ENCODE results near the gene POC1A. TPM values are rescaled to one million over a fixed set of nuclear protein-coding genes. Genes with fewer than 3 reads are reported as not detected.

Gene POC1A
- total RNA-seq, 1 experiment from 2014 or later, result 43.0 TPM

DNA sequence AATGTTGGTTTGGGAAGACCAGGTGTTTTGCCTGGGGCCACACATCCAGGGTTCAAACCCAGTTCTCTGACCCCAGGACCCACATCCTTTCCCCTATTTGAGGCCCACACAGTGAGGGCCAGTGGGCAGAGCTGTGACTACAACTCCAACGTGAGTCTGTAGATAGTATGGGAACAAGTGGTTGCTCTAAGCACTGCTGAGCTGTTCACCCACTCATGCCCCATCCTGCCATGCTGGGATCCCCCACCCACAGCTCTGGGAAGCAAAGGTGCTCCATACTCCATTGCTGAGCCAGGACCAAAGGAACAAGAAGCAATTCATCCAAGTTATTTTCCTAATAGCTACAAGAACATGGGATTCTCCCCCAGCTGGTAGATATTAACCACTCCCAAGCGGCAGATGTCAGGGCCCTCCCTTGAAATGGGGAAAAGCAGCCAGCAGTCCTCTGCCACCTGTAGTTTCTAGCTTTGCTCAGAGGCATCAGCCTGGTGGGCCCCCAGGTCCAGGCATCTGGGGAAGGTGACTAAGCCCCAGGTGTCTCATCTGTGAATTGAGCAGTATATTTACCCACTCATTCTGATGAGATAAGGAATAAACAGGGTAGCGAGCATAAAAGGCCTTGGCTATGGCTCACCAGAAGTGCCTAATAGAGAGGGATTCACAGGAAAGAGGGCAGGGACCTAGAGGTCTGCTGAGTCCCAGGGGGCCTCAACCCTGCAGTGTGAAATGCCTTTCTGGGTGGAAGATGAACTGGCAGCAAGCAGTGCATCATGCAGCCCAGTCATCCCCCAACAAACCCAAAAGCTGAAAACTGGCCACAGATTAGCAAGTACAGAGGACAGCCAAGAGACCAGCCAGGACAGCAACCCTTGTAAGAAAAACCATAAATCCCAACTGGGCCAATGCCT, 33.4 kb downstream of the POC1A start:
- Histone ChIP-seq H3K36me3 (ENCODE audit: low read depth, low read length) (peaks cover 41% of the 10 kb centered on the region), H3K9me3 (ENCODE audit: low read length) (no peaks in the 10 kb centered on the region), H3K9me2 (replicated peaks; ENCODE audit: low read length) (no peaks in the 10 kb centered on the region), H2AFZ (ENCODE audit: low read length) (no peak overlapping the region), H3K27ac (ENCODE audit: low read length) (no peak overlapping the region), H3K9ac (ENCODE audit: low read length) (no peak overlapping the region), H3F3A (ENCODE audit: low read length, unreplicated experiment) (no peaks in the 10 kb centered on the region), H3K4me2 (ENCODE audit: low read length) (no peak overlapping the region), H3K4me3 (ENCODE audit: low read length) (no peak overlapping the region), H3K4me1 (ENCODE audit: insufficient read depth, low read length) (no peaks in the 10 kb centered on the region), H4K20me1 (ENCODE audit: low read length) (no peaks in the 10 kb centered on the region), H3K27me3 (ENCODE audit: low read length) (no peaks in the 10 kb centered on the region), H3K79me2 (ENCODE audit: low read length) (no peaks in the 10 kb centered on the region)
- ATAC-seq (no peak), DNase-seq (no peak)
- TF ChIP-seq, protein P1, sequence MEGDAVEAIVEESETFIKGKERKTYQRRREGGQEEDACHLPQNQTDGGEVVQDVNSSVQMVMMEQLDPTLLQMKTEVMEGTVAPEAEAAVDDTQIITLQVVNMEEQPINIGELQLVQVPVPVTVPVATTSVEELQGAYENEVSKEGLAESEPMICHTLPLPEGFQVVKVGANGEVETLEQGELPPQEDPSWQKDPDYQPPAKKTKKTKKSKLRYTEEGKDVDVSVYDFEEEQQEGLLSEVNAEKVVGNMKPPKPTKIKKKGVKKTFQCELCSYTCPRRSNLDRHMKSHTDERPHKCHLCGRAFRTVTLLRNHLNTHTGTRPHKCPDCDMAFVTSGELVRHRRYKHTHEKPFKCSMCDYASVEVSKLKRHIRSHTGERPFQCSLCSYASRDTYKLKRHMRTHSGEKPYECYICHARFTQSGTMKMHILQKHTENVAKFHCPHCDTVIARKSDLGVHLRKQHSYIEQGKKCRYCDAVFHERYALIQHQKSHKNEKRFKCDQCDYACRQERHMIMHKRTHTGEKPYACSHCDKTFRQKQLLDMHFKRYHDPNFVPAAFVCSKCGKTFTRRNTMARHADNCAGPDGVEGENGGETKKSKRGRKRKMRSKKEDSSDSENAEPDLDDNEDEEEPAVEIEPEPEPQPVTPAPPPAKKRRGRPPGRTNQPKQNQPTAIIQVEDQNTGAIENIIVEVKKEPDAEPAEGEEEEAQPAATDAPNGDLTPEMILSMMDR (conservative IDR thresholded peaks at IDR 0.05; ENCODE audit: low read depth, low read length), result no peak
- TF ChIP-seq EZH2phosphoT487 (IDR thresholded peaks at IDR 0.05; ENCODE audit: borderline replicate concordance, low read length), result no peak
- intact Hi-C loops (cut with micrococcal nuclease), result no loop called here
- BruUV-seq (replicated peaks), result no TSS peak
- ChIA-PET CTCF (no interaction called here), POLR2A (ENCODE audit: unreplicated experiment) (no interaction called here)

DNA sequence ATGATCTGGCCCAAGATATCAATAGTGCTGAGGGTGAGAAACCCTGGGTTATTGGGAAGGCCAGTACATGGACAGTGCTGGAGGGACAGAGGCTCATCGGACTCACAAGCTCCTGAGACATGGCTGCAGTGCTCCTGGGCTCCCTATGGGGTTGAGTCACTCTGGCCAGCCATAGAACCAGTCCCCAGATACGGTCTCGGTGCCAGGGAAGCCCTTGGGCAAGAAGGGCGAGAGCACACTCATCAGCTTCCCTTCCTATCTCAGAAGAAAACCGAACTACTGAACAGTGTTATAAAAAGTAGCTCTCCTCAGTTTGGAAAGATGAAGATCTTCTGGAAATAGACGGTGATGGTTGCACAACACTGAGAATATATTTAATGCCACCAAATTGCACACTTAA, 34.4 kb downstream of the POC1A start:
- CTCF ChIA-PET, result no interaction called here
- H3K36me3 ChIP-seq (ENCODE audit: low read depth, low read length), result peaks cover 45% of the 10 kb centered on the region
- POLR2A ChIA-PET (ENCODE audit: unreplicated experiment), result no interaction called here
- BruUV-seq (replicated peaks), result no TSS peak
- intact Hi-C loops (cut with micrococcal nuclease), result no loop called here
- DNase-seq (no peak), ATAC-seq (no peak)
- no peaks in the 10 kb centered on the region for H3K9me3 ChIP-seq (ENCODE audit: low read length)
- no peak overlapping the region for H3K4me3 ChIP-seq (ENCODE audit: low read length)
- no peaks in the 10 kb centered on the region for H3K4me1 ChIP-seq (ENCODE audit: insufficient read depth, low read length)
- H2AFZ ChIP-seq (ENCODE audit: low read length), result no peak overlapping the region
- no peak overlapping the region for H3K9ac ChIP-seq (ENCODE audit: low read length)
- no peaks in the 10 kb centered on the region for H3K27me3 ChIP-seq (ENCODE audit: low read length)
- no peaks in the 10 kb centered on the region for H3F3A ChIP-seq (ENCODE audit: low read length, unreplicated experiment)
- H3K9me2 ChIP-seq (replicated peaks; ENCODE audit: low read length), result no peaks in the 10 kb centered on the region
- H3K4me2 ChIP-seq (ENCODE audit: low read length), result no peak overlapping the region
- H4K20me1 ChIP-seq (ENCODE audit: low read length), result no peaks in the 10 kb centered on the region
- no peak overlapping the region for H3K27ac ChIP-seq (ENCODE audit: low read length)
- no peaks in the 10 kb centered on the region for H3K79me2 ChIP-seq (ENCODE audit: low read length)
- TF ChIP-seq EZH2 (IDR thresholded peaks at IDR 0.05; ENCODE audit: low read length, unreplicated experiment) (no peak), EZH2phosphoT487 (IDR thresholded peaks at IDR 0.05; ENCODE audit: borderline replicate concordance, low read length) (no peak)
- TF ChIP-seq, protein P1 (conservative IDR thresholded peaks at IDR 0.05; ENCODE audit: low read depth, low read length), result no peak

DNA sequence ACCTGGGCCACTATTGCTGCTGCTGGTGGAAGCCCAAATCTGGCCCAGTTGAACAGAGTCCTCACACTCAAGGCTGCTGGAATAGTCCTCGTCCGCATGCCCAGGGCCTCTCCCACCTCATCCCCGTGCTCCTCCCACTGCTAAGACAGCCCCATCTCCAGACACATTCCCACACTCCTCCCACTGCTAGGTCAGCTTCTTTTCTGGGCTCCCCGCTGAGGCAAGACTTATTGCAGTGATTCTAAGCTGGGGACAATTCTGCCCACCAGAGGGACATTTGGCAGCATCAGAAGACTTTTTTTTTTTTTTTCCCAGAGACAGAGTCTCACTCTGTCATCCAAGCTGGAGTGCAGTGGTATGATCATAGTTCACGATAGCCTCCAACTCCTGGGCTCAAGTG, 35.1 kb downstream of the POC1A start:
- DNase-seq (no peak), ATAC-seq (no peak)
- Histone ChIP-seq H3K4me3 (ENCODE audit: low read length) (no peak overlapping the region), H2AFZ (ENCODE audit: low read length) (no peak overlapping the region), H3K9me3 (ENCODE audit: low read length) (no peaks in the 10 kb centered on the region), H4K20me1 (ENCODE audit: low read length) (no peaks in the 10 kb centered on the region), H3F3A (ENCODE audit: low read length, unreplicated experiment) (no peaks in the 10 kb centered on the region), H3K36me3 (ENCODE audit: low read depth, low read length) (peaks cover 44% of the 10 kb centered on the region), H3K27ac (ENCODE audit: low read length) (no peak overlapping the region), H3K4me1 (ENCODE audit: insufficient read depth, low read length) (no peaks in the 10 kb centered on the region), H3K9ac (ENCODE audit: low read length) (no peak overlapping the region), H3K27me3 (ENCODE audit: low read length) (no peaks in the 10 kb centered on the region), H3K79me2 (ENCODE audit: low read length) (no peaks in the 10 kb centered on the region), H3K4me2 (ENCODE audit: low read length) (no peak overlapping the region), H3K9me2 (replicated peaks; ENCODE audit: low read length) (no peaks in the 10 kb centered on the region)
- TF ChIP-seq EZH2 (IDR thresholded peaks at IDR 0.05; ENCODE audit: low read length, unreplicated experiment) (no peak), EZH2phosphoT487 (IDR thresholded peaks at IDR 0.05; ENCODE audit: borderline replicate concordance, low read length) (no peak)
- TF ChIP-seq, protein P1 (conservative IDR thresholded peaks at IDR 0.05; ENCODE audit: low read depth, low read length), result no peak
- no TSS peak for BruUV-seq (replicated peaks)
- CTCF ChIA-PET, result interaction anchor here (0.6 to 1.2 kb wide), 2 partner anchors 84 to 117 kb away, joined by 4 to 7 read pairs; no protein-coding TSS in a partner anchor
- intact Hi-C loops (cut with micrococcal nuclease), result no loop called here
- POLR2A ChIA-PET (ENCODE audit: unreplicated experiment), result no interaction called here
